GM12801 (cell line): ENCODE data around the gene RSPO4.

Source experiments
- TF ChIP-seq, protein P1 (sequence below): IDR thresholded peaks from one replicate; pipeline ENCODE4 v1.5.1; 2011; ENCODE audit warnings: control low read depth; ENCODE audit not compliant: insufficient read length; ENCODE audit errors: extremely low read depth

The RSPO4 gene

DNA sequence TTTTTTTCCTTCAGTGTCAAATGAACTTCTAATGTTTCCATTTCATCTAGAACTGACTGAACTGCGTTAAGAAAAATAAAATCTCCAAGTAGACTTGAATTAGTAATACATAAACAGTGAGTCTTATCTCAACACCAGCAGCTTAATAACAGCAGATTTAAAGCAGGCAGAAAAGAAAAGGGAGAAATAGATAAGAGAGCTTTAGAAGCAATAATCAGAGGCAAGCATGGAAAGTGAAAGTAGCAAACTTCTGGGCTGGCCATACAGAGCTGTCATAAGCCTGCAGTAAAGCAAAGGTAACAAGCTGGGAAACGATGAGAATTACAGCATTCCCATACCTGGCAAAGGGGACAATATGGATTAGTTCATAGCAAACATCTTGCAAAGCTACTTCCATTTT is 69.1 kb downstream of the RSPO4 start:
- TF ChIP-seq, protein P1, sequence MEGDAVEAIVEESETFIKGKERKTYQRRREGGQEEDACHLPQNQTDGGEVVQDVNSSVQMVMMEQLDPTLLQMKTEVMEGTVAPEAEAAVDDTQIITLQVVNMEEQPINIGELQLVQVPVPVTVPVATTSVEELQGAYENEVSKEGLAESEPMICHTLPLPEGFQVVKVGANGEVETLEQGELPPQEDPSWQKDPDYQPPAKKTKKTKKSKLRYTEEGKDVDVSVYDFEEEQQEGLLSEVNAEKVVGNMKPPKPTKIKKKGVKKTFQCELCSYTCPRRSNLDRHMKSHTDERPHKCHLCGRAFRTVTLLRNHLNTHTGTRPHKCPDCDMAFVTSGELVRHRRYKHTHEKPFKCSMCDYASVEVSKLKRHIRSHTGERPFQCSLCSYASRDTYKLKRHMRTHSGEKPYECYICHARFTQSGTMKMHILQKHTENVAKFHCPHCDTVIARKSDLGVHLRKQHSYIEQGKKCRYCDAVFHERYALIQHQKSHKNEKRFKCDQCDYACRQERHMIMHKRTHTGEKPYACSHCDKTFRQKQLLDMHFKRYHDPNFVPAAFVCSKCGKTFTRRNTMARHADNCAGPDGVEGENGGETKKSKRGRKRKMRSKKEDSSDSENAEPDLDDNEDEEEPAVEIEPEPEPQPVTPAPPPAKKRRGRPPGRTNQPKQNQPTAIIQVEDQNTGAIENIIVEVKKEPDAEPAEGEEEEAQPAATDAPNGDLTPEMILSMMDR, result no peak

DNA sequence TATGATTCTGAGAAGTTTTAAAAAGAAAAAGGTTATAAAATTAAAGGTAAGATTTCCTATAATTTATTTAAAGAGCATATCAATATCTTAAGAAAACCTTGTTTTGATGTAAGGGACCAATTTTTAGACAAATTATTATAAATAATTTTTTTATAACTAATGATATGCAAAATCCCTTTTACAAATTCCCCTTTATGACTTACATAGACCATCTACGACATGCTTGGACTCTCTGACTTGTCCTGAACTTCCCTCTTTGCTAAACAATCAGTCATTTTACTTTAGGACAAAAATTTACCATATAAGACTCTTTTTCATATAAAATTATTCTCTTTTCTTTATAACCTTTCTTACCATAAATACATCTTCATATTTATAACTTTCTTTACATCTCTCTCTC is 70.7 kb downstream of the RSPO4 start:
- TF ChIP-seq, protein P1, result no peak

DNA sequence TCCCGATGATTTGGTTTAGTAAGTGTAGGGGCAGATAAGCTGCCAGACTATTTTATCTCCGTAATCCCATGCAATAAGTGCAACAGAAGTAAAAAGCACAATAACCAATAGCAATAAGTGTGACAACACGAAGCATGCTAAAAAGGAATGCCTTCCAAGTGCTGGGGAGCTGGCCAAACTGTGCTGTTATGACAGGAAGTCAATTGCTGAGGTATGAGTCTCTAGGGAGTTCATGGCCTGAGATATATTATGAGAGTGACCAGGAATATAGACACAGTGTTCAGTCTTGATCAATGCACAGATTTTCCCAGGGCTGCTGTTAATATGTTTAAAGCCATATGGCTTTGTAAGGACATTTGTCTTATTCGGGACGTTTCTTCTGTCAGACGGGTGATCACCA is 75.4 kb downstream of the RSPO4 start:
- TF ChIP-seq, protein P1, result no peak

DNA sequence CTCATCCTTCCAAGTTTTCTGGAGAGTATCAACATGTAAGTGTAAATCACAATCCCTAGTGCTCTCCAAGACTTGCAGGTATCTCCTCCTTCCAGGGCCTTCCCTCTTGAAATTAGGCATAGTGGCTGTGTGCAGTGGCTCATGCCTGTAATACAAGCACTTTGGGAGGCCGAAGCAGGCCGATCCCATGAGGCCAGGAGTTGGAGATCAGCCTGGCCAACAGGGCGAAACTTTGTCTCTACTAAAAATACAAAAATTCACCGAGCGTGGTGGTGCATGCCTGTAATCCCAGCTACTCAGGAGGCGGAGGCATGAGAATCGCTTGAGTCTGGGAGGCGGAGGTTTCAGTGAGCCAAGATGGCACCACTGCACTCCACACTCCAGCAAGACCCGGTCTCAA is 76.6 kb downstream of the RSPO4 start:
- TF ChIP-seq, protein P1, result no peak

DNA sequence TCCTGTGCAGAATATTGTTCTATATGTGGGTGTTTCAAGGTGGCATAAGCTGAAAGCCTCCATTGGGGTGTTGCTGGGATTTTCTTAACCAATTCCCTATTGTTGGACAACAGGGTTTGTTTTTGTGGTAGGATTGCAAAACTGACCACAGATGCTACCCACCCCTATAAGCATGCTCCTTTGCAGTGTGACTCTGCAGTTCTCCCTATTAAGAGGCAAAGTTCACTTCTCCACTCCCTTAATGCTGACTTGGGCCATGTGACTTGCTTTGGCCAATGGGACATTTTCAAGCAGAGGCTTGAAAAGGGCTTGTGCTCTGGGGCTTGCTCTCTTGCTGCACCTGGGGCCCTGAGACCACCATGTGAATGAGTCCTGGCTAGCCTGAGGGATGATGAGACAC is 77.5 kb downstream of the RSPO4 start:
- TF ChIP-seq, protein P1, result no peak

DNA sequence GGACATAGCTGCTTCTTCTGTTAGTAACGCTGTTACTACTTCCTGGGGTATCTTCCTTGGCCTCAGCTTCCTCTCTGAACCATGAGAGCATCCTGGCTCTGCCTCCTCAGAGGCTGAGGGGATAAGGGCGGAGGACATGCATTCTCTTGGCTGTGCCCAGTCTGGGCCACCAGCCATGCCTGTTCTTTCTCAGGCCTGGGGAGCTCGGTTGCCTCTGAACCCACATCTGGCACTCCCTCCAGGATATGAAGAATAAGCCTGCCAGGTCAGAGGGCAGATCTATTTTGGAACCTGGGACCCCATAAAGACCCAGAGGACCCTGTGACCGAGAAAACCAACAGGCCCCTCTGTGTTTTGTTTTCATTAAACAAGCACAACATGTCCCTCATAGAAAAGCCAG is 79.3 kb downstream of the RSPO4 start:
- TF ChIP-seq, protein P1, result no peak

DNA sequence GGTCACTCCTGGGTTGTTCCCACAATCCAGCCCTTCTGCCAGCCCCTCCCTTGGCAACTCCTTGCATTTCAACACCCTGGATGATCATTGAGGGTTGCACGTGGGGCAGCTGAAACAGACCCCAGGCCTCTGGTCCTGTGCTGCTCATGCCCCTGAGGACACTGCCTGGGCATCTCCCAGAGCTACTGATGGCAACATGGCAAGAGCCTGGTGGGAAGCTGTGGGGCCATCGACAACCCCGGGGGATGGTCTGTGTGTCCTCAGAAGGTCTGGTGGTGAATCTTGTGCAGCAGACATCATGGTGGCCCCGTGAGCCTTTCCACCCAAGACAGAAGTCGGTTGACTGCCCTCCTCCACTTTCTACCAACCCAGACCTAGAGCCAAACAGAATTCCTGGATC is 81.0 kb downstream of the RSPO4 start:
- TF ChIP-seq, protein P1, result no peak

DNA sequence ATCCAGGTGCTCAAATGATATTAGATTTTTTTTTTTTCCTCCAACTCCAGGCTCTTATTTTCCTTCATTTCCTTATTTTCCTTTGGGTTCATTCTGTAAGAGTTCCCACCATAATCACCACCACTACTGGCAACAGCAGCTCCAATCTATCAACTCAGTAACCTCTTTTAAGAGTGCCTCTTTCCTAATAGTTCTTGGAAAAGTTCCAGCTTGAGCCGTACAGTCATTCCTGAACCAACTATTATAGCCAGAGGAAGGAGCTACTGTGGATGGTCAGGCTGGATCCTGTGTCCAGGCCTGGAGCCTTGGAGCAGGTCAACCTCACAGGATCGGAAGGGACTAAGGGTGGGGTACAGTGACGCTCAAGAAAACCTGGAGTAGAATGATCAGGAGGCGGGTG is 81.8 kb downstream of the RSPO4 start:
- TF ChIP-seq, protein P1, result no peak
